AG09319 (cell line): ENCODE data around the gene BCAT1.

ENCODE experiments used
- DNase-seq: peaks from one replicate; pipeline ENCODE4 v3.0.0-alpha.2; 2010; ENCODE audit warnings: low read depth; ENCODE audit errors: extremely low read depth
- TF ChIP-seq, protein P1 (sequence below): IDR thresholded peaks from 2 replicates; pipeline ENCODE4 v1.5.1; 2011; ENCODE audit warnings: low read depth, mild to moderate bottlenecking, inconsistent platforms, low read length, moderate library complexity

The BCAT1 gene

DNA sequence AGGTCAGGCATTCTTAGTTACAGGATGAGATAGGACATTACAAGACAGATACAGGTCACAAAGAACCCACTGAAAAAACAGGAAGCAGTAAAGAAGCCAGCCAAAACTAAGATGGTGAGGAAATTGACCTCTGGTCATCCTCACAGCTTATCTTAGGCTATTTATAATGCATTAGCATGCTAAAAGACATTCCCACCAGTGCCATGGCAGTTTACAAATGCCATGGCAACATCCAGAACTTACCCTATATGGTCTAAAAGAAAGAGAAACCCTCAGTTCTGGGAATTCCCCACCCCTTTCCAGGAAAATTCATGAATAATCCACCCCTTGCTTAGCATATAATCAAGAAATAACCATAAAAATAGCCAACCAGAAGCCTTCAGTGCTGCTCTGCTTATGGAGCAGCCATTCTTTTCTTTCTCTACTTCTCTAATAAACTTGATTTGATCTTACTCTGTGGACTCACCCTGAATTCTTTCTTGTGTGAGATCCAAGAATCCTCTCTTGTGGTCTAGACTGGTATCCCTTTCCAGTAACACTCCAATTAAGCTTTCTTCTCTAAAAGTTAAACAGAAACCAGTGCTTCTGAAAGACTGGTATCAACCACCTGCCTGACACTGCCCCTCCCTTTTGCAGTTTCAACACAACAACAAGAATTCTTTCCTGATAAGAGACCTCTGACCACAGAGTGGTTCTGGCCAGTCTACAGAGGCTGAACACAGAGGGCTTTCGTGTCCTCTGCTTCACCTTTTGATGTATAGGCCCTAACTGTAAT is 86.9 kb downstream of the BCAT1 start:
- TF ChIP-seq, protein P1, sequence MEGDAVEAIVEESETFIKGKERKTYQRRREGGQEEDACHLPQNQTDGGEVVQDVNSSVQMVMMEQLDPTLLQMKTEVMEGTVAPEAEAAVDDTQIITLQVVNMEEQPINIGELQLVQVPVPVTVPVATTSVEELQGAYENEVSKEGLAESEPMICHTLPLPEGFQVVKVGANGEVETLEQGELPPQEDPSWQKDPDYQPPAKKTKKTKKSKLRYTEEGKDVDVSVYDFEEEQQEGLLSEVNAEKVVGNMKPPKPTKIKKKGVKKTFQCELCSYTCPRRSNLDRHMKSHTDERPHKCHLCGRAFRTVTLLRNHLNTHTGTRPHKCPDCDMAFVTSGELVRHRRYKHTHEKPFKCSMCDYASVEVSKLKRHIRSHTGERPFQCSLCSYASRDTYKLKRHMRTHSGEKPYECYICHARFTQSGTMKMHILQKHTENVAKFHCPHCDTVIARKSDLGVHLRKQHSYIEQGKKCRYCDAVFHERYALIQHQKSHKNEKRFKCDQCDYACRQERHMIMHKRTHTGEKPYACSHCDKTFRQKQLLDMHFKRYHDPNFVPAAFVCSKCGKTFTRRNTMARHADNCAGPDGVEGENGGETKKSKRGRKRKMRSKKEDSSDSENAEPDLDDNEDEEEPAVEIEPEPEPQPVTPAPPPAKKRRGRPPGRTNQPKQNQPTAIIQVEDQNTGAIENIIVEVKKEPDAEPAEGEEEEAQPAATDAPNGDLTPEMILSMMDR = no peak
- DNase-seq = no peak

DNA sequence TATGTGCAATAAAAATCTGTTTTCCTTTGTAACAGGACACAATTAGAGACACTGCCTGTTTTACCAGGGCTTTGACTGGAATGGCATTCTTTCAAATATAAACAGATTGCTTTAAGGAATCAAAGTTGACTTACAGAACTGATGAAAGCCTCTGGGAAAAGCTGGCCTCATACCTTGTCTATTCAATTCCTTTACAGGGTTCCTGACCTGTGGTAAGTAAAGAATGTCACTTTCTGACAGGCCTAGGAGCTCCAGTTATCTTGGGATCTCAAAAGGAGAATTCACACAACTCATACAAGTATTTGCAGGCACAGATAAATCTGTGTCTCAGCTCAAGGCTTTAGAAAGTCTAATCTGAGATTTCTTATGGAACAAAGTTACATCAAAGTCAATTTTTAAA is 88.4 kb downstream of the BCAT1 start:
- no peak for DNase-seq

DNA sequence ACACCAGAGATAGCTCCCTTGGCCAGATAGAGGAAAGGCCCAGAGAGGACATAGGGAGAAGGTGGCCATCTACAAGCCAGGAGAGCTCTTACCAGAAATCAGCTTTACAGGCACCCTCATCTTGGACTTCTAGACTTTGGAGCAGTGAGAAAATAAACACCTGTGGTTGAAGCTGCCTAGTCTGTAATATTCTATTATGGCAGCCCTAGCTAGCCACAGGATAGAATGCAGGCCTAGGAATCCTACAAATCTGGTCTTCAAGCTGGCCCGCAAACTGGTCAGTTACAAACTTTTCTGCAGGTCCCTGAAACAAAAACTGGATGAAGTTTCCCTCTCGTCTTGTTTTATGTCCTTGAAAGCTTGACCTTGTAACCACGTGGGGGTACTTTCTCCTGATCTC is 92.4 kb downstream of the BCAT1 start:
- TF ChIP-seq, protein P1 = no peak
- no peak for DNase-seq

More for the DNA sequence above, 88.4 kb downstream of the BCAT1 start:
- TF ChIP-seq, protein P1 = no peak

DNA sequence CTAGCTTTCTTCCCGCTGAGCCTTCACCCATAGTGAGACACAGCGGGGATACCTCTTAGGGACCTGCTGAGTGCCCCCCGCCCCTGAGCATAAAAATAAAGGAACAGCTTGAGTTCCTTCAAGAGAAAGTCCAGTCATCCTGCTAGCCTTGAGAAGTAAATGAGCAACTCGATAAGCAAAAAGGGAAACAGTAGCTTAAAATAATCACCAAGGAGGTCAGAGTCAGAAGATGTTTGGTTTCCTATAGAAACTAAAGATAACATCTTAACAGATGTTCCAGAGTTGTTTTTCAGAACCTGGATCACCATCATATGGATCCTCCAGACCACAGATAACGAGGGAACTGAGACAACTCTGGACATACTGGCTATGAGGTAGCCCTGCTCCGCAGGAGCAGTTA is 94.0 kb downstream of the BCAT1 start:
- TF ChIP-seq, protein P1 = no peak
- DNase-seq = no peak

DNA sequence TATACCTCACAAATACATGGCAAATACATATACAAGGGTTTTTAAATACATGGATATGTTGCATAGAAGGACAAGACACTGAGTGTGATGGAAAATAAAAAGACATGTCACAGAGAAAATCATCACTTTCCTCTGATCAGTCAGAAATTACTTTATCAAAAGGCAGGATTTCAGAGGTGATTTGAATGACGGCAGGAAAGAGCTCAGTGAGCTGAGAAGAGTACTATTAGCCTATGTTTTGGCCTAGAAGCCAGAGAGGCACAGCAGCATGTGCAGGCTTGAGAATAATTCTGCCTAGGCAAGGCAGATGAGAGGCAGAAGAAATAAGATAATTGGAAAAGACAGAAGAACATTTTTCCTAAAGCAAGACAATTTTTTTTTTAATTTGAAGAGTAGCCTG is 94.9 kb downstream of the BCAT1 start:
- TF ChIP-seq, protein P1 = no peak
- DNase-seq = no peak

DNA sequence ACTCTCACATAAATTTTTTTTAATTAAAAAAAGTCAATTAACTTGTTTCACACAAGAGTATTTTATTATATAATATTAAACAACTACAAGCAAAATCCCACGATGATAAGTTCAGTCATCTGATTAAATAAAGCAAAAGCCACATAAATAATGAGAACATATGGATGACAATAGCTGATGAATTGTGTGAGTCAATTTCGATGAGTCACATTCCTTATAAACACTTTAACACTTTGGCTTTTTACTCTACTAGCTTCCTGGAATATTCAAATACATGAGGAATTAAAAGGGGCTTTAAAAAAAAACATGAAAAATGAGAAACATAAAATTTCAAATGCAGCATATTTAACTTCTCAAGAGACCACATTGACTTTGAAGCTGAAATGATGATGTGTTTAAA is 95.3 kb downstream of the BCAT1 start:
- TF ChIP-seq, protein P1 = no peak
- no peak for DNase-seq

DNA sequence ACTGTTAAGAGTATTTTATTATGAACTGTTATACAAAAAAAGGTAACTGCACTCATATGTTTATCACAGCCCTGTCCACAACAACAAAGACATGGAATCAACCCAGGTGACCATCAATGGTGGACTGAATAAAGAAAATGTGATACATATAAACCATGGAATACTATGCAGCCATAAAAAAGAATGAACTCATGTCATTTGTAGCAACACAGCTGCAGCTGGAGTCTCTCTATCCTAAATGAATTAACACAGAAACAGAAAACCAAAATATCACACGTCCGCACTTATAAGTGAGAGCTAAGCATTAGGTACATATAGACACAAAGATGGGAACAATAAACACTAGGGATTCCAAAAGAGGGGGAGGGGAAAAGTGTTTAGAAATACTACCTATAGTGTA is 95.8 kb downstream of the BCAT1 start:
- TF ChIP-seq, protein P1 = no peak
- no peak for DNase-seq
